Sigmoid colon (tissue), 3 donors: ENCODE results near the gene CYP2C18.
"Not testable (repeated sequence)": the region's sequence is repeated elsewhere in the genome, so short reads cannot be mapped to it uniquely, and the experiment has no call there.

Source experiments
- CTCF ChIP-seq, 4 experiments: fragments of 450-650 bp in 3 of 4; fragments of 200-600 bp in 1 of 4; IDR thresholded peaks; one replicate each; pipeline ENCODE4 v1.5.1; 2016 to 2019; ENCODE audit warnings: antibody characterized with exemption in 4 of 4, mild to moderate bottlenecking in 3 of 4, moderate library complexity in 2 of 4
- POLR2A ChIP-seq, 2 donors: fragments of 450-650 bp; IDR thresholded peaks; one replicate each; pipeline ENCODE4 v1.6.1; 2016; ENCODE audit warnings: antibody characterized with exemption in 2 of 2, mild to moderate bottlenecking in 2 of 2, moderate library complexity in 2 of 2

DNA sequence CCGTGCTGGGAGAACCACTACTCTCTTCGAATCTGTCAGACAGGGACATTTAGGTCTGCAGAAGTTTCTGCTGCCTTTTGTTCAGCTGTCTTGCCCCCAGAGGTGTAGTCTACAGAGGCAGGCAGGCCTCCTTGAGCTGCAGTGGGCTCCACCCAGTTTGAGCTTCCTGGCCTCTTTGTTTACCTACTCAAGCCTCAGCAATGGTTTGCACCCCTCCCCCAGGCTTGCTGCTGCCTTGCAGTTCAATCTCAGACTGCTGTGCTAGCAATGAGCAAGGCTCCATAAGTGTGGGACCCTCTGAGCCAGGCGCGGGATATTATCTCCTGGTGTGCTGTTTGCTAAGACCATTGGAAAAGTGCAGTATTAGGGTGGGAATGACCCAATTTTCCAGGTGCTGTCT, 20.5 kb upstream of the CYP2C18 start:
- not testable (repeated sequence) for TF ChIP-seq POLR2A, CTCF (IDR thresholded peaks at IDR 0.05)
